Retinal pigment epithelial cell (primary cell): Measurements from ENCODE around the gene PTPRT.

Experiments used
- DNase-seq: peaks from one replicate; pipeline ENCODE4 v3.0.0-alpha.2; 2010; ENCODE audit warnings: low read depth
- H3K4me3 ChIP-seq: 2 replicates; pipeline ENCODE4 v1.5.1; 2011; ENCODE audit warnings: mild to moderate bottlenecking, low read length, control low read depth, moderate library complexity
- CTCF ChIP-seq: conservative IDR thresholded peaks from 2 replicates; pipeline ENCODE4 v1.5.1; 2011; ENCODE audit warnings: low read depth, low read length, control low read depth, inconsistent platforms

PTPRT gene

DNA sequence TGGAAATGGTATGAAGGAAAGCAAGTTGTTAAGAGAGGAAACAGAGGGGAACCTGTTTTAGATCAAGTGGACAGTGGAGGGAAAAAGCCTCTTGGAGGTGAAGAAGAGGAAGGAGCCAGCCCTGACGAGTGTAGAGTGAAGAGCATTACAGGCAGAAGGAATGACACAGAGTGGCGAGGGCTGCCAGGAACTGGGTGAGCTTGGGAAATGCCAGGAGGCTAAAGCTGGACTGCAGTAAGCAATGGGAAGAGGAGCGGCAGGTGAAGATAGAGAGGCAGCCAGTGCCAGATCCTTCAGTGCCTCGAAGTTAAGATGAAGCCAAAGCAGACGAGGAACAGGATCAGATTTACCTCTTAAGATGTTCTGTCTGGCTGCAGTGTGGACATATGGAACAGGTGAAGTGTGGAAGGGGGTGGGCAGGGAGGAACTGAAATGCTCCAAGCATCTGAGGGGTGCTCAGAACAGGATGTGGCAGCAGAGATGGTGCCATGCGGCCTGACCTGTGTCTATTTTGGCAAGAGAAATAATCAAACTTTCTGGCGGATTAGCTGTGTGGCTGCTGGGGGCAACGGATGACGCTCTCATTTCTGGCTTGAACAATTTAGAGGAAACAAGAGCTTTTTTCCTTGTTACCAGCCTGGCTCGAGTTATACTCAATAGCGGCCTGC, 748.4 kb downstream of the PTPRT start:
- TF ChIP-seq CTCF = no peak
- DNase-seq = no peak
- no peak overlapping the region for H3K4me3 ChIP-seq

- no peak for DNase-seq
- TF ChIP-seq CTCF = no peak
- no peak overlapping the region for H3K4me3 ChIP-seq
These were observed 754.5 kb downstream of the PTPRT start for GRCh38 chr20:42435230-42435629.

DNA sequence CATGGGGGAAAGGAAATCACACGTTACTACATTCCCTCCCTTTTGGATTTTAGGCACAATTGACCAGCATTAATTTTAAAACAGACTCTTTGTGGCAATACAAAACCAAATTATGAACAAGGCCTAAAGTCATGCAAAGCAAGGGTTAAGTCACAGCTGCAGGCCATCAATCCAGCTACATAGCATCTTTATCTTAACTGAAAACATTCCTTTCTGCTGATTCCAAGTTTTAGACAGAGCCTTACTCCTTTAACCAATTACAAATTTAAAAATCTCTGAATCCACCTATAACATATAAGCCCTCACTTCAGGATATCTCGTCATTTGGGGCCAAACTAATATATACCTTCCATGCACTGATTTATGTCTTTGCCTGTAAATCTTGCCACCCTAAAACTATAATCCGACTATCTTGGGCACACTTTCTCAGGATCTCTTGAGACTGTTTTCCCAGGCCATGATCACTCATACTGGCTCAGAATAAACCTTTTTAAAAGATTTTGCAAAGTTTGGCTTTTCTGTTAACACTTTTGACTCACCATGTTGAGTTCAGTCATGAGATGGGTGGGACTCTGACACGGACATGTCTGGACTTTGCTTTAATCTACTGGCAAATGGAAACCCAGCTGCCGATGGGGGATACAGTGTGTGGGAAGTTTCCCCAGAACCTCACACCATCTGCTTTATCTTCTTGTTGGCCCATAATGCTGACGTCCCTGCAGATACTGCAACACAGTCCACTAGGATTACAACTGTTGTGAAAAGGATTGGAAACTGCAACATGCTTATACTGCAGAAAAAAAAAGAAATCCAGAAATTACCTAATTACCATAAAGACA, 757.0 kb downstream of the PTPRT start:
- TF ChIP-seq CTCF = no peak
- no peak overlapping the region for H3K4me3 ChIP-seq
- DNase-seq = no peak

DNA sequence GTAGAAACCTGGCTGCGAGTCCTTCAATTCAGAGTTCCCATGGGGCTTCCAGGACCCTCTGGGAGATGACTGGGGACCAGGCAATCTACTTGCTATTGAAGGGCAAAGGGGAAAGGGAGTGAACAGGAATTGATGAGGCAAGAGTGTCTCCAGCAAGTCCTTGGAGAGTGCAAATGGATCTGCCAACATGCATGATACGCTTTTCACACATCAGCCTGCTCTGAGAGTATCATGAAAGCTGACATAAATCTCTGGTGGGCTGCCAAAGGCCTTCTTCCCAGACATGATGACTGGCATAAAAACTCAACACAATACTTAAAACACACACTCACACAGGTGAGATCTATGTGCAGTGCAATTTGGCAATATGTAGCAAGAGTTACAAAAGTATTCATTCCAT, 759.1 kb downstream of the PTPRT start:
- TF ChIP-seq CTCF = no peak
- H3K4me3 ChIP-seq = no peak overlapping the region
- no peak for DNase-seq

GRCh38 chr20:42429761-42430458, 759.8 kb downstream of the PTPRT start:
- no peak overlapping the region for H3K4me3 ChIP-seq
- DNase-seq = no peak
- no peak for TF ChIP-seq CTCF

- no peak for DNase-seq
- no peak for TF ChIP-seq CTCF
- H3K4me3 ChIP-seq = no peak overlapping the region
These were observed 769.7 kb downstream of the PTPRT start for GRCh38 chr20:42419814-42420532.
